HG03045 (cell line): Measurements from ENCODE around the gene MARF1.
"Not testable (repeated sequence)": the region's sequence is repeated elsewhere in the genome, so short reads cannot be mapped to it uniquely, and the experiment has no call there.

Experiments
- ATAC-seq: cut with Tn5 transposase; IDR thresholded peaks from one replicate; pipeline ENCODE4 v1.9.1; 2021; ENCODE audit warnings: mild to moderate bottlenecking, moderate library complexity; ENCODE audit not compliant: unreplicated experiment

Gene MARF1

DNA sequence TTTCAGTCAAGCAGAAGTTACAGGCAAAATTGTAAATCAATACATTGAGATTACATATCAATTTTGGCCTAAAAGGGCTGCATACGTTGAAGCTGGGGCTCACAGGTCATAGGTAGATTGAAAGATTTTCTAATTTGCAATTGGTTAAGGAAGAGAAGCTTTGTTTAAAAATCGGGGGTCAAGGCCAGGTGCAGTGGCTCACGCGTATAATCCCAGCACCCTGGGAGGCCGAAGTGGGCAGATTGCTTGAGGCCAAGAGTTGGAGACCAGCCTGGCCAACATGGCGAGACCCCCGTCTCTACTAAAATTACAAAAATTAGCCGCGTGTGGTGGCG is 68.4 kb downstream of the MARF1 start:
- no peak for ATAC-seq

- ATAC-seq, result not testable (repeated sequence)
These were observed 68.9 kb downstream of the MARF1 start for GRCh38 chr16:15573896-15574613.

DNA sequence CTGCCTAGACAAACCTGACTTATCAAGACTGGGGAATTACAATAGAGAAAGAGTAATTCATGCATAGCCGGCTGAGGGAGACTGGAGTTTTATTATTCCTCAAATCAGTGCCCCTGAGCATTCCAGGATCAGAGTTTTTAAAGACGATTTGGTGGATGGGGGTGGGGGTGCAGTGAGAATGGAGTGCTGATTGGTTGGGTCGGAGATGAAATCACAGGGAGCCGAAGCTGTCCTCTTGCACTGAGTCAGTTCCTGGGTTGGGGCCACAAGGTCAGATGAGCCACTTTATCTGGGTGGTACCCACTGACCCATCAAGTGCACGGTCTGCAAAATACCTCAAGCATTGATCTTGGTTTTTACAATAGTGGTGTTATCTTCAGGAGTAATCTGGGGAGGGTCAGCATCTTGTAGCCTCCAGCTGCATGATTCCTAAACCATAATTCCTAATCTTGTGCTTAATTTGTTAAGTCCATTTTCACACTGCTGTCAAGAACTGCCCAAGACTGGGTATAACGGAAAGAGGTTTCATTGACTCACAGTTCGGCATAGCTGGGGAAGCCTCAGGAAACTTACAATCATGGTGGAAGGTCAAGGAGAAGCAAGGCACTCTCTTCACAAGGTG is 69.6 kb downstream of the MARF1 start:
- ATAC-seq, result no peak

DNA sequence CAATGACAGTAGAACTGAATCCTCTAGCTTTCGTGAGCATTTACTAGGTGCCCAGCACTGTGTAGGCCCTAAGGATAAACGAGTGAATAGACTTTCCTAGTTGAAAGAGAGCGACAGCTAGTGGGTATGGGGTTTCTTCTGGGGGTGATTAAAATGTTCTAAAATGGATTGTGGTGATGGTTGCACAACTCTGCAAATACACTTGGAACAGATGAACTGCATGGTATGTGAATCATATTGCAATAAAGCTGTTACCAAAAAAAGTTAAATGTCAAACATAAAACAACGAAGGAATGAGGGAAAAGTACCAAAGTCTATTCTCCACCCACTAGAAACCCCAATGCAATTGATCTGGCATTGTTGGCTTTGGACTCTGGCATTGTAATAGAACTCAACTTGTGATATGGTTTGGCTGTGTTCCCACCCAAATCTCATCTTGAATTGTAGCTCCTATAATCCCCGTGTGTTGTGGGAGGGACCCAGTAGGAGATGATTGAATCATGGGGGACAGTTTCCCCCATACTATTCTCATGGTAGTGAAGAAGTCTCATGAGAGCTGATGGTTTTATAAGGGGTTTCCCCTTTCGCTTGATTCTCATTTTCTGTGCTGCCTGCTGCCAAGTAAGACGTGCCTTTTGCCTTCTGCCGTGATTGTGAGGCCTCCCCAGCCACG is 70.5 kb downstream of the MARF1 start:
- no peak for ATAC-seq

- ATAC-seq, result no peak
These were observed 71.4 kb downstream of the MARF1 start for GRCh38 chr16:15571557-15571956.

DNA sequence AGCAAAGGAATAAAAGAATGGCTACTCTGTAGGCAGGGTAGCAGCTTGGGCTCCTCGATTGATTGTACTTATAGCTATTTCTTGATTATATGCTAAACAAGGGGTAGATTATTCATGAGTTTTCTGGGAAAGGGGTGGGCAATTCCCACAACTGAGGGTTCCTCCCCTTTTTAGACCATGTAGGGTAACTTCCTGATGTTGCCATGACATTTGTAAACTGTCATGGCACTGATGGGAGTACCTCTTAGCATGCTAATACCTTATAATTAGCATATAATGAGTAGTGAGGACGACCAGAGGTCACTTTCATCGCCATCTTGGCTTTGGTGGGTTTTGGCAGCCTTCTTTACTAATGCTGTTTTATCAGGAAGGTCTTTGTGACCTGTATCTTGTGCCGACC is 72.3 kb downstream of the MARF1 start:
- ATAC-seq, result not testable (repeated sequence)

DNA sequence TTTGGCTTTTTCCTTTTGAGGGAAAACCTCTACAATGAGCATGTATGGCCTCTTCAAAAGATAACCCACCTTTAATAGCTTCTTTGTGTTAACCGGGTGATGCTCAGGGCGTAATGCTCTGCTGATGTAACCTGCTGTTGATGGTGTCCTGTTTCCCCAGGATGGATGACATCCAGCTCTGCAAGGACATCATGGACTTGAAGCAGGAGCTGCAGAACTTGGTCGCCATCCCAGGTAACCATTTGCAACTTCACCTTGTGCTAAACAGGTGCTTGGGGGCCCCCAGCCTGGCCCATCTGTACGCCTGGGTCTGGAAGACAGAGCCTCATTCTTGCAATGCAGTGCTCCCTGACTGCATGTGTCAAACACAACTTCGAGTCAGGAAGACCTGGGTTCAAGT is 75.1 kb downstream of the MARF1 start:
- no peak for ATAC-seq

DNA sequence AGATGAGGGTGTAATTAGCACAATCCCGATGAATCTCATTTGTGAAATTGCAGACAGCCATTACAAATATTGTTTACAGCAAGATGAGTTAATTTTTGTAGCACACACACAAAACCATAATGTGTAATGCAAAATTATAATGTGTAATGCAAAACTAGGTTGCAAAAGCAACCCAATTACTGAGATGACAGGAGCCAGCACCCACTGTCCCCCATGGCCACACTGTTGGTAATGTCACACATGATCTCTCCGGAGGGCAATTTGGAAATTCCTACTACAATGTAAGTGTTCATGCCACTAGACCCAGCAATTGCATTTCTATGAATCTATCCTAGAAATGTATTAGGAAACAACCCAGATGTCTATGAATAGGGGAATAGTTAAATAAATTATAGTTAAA is 76.9 kb downstream of the MARF1 start:
- ATAC-seq, result no peak

DNA sequence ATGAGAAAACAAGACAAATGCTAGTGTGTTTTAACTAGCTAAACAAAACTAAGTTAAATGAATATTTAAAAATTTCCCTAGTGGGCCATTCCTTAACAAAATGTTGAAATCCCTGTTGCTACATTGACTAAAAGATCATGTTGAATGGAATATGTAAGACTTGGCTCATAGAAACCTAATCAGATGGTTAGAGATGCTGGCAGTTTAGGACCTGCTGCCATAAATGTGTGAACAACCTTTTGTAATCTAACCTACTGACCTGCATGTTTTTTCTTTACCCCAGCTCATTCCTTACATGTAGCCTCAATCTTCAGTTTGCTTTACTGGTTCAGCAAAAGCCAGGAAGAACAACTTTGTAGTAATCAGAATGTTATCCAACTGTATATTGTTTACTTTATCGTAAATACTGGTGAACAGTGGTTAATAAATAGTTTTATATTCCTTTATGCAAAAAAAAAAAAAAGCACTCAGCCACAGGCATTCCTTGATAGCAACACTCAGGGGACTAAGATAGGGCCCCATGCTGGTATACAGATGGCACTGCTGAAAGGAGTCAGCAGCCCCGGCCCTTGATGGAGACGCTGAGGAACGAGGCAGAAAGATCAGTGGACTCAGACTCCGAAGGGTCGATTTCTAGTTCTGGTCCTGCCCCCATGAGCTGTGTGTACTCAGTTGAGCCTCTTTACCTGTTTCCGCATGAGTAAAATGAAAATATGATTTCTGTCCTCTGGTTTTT is 78.2 kb downstream of the MARF1 start:
- no peak for ATAC-seq

DNA sequence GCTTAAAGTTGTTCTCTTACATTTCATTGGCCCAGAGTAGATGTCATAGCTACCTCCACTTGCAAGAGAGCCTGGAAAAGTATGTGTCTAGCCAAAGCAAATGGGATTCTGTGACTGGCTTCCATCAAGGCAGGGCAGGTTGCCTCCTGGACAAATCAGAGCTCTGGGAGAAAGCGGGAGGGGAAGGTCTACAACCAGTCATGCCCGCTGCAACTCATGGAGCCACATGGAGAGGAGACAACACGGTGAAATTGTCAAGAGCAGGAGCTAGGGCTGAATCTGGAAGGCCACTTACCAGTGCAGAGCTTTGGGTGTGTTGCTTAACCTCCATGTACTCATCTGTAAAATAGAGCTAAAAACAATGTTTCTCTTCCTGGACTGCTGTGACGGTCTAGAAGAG is 83.8 kb downstream of the MARF1 start:
- ATAC-seq, result no peak

GRCh38 chr16:15557258-15557657 is 85.7 kb downstream of the MARF1 start:
- no peak for ATAC-seq

GRCh38 chr16:15556130-15556529 is 86.8 kb downstream of the MARF1 start:
- no peak for ATAC-seq

- ATAC-seq, result no peak
These were observed 89.5 kb downstream of the MARF1 start for GRCh38 chr16:15553313-15554088.

GRCh38 chr16:15552507-15552906 is 90.4 kb downstream of the MARF1 start:
- no peak for ATAC-seq

GRCh38 chr16:15548482-15548891 is 94.5 kb downstream of the MARF1 start:
- ATAC-seq, result no peak

- no peak for ATAC-seq
These were observed 95.2 kb downstream of the MARF1 start for GRCh38 chr16:15547768-15548096.

- not testable (repeated sequence) for ATAC-seq
These were observed 95.7 kb downstream of the MARF1 start for GRCh38 chr16:15547072-15547767.

GRCh38 chr16:15545544-15545943 is 97.4 kb downstream of the MARF1 start:
- no peak for ATAC-seq

DNA sequence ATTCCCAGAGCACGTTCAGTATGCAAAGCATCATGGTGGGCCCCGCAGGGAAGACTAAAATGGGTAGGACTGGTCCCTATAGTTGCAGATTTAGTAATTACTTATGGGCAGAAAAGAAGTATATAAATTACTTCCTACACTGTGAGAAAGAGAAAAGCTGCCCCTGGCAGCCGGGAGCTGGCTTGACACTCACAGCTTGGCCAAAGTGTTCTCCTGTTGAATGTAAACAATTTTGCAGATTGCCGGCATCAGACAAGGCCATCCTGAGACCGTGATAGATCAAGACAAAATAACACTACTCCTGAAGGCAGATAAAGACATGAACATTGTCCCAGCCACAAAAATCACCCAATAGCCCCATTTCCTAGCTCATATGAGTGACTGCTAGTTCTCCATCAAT is 98.5 kb downstream of the MARF1 start:
- ATAC-seq, result no peak
